Smooth muscle cell (in vitro differentiated cells): Measurements from ENCODE around the gene COL5A3. TPM values are rescaled to one million over a fixed set of nuclear protein-coding genes. Genes with fewer than 3 reads are reported as not detected.

Source experiments
- DNase-seq: peaks from one replicate; lab custom pipeline; 2025; ENCODE audit not compliant: unreplicated experiment; lab: John Stamatoyannopoulos, UW
- H2AFZ ChIP-seq: fragments of 200-600 bp; sonication (generic); 2 replicates; pipeline ENCODE4 v1.6.0; 2016; ENCODE audit warnings: antibody characterized with exemption, low read depth, mild to moderate bottlenecking
- H3F3A ChIP-seq: fragments of 200-600 bp; sonication (generic); 2 replicates; pipeline ENCODE4 v1.6.0; 2017; ENCODE audit warnings: antibody characterized with exemption, low read depth
- H3K27ac ChIP-seq: fragments of 200-600 bp; sonication (generic); 2 replicates; pipeline ENCODE4 v1.5.1; 2016; ENCODE audit warnings: low read depth, mild to moderate bottlenecking
- H3K27me3 ChIP-seq: fragments of 200-600 bp; sonication (generic); 2 replicates; pipeline ENCODE4 v1.6.1; 2016; ENCODE audit warnings: low read depth, mild to moderate bottlenecking
- H3K36me3 ChIP-seq: fragments of 200-600 bp; sonication (generic); 2 replicates; pipeline ENCODE4 v1.5.1; 2016; ENCODE audit warnings: low read depth
- H3K4me1 ChIP-seq: fragments of 200-600 bp; sonication (generic); 2 replicates; pipeline ENCODE4 v1.5.1; 2016; ENCODE audit warnings: low read depth
- H3K4me2 ChIP-seq: fragments of 200-600 bp; sonication (generic); 2 replicates; pipeline ENCODE4 v1.6.0; 2016; ENCODE audit warnings: mild to moderate bottlenecking
- H3K4me3 ChIP-seq: fragments of 200-600 bp; sonication (generic); 2 replicates; pipeline ENCODE4 v1.5.1; 2016; ENCODE audit warnings: mild to moderate bottlenecking
- H3K79me2 ChIP-seq: fragments of 200-600 bp; sonication (generic); 2 replicates; pipeline ENCODE4 v1.6.0; 2016; ENCODE audit warnings: low read depth, mild to moderate bottlenecking
- H3K9ac ChIP-seq: fragments of 200-600 bp; sonication (generic); 2 replicates; pipeline ENCODE4 v1.6.0; 2016; ENCODE audit warnings: low read depth
- H3K9me3 ChIP-seq: fragments of 200-600 bp; sonication (generic); replicated peaks from 2 replicates; pipeline ENCODE4 v1.5.1; 2016; ENCODE audit warnings: low read depth
- H4K20me1 ChIP-seq: fragments of 200-600 bp; sonication (generic); 2 replicates; pipeline ENCODE4 v1.6.0; 2016; ENCODE audit warnings: low read depth
- CTCF ChIP-seq: fragments of 200-600 bp; sonication (generic); IDR thresholded peaks from 2 replicates; pipeline ENCODE4 v1.5.1; 2017; ENCODE audit warnings: borderline replicate concordance, mild to moderate bottlenecking, antibody characterized with exemption; ENCODE audit not compliant: insufficient read depth, poor library complexity, severe bottlenecking
- WGBS: methylation state at CpG from one replicate; pipeline ENCODE4 v1.1.7; 2016; ENCODE audit warnings: low lambda C conversion rate; 5-methylcytosine and 5-hydroxymethylcytosine counted together
- polyA plus RNA-seq: library from polyadenylated mRNA; unstranded; fragments of >200 nt; fragmentation: Nextera tagmentation; extraction: Ambion mirVana; gene quantifications from 2 replicates; pipeline ENCODE4 v1.2.1, GENCODE V29; 2016
- total RNA-seq: library from RNA; depleted of rRNA; stranded (reverse); fragments of >200 nt; gene quantifications from 2 replicates; pipeline ENCODE4 v1.2.3, GENCODE V29; 2014

The COL5A3 gene
- total and polyA plus RNA-seq, 2 experiments from 2014 or later = 12.8 to 14.4 TPM

GRCh38 chr19:9914001-9914314, 96.3 kb downstream of the COL5A3 start:
- Histone ChIP-seq H3K36me3 (no peaks in the 10 kb centered on the region), H3K9me3 (no peaks in the 10 kb centered on the region), H3K27me3 (no peaks in the 10 kb centered on the region), H3K27ac (peak overlapping the region; percentile 22), H4K20me1 (peaks cover 16% of the 10 kb centered on the region), H2AFZ (peak overlapping the region; percentile 40), H3K79me2 (no peaks in the 10 kb centered on the region), H3K4me2 (peak overlapping the region; percentile 100), H3K4me1 (peaks cover 10% of the 10 kb centered on the region), H3K4me3 (peak overlapping the region; percentile 64), H3K9ac (peak overlapping the region; percentile 72), H3F3A (peaks cover 10% of the 10 kb centered on the region)
- DNase-seq = peak; percentile 38
- WGBS = 0% methylated on average over 3 of the region's 27 CpGs
- TF ChIP-seq CTCF = no peak

GRCh38 chr19:9913237-9914000, 96.9 kb downstream of the COL5A3 start:
- WGBS = 2% methylated on average over 39 of the region's 95 CpGs
- Histone ChIP-seq H3K27me3 (no peaks in the 10 kb centered on the region), H3K4me2 (peak overlapping the region; percentile 100), H3K36me3 (no peaks in the 10 kb centered on the region), H3K9ac (peak overlapping the region; percentile 72), H3K27ac (no peak overlapping the region), H3K4me3 (peak overlapping the region; percentile 64), H3K79me2 (no peaks in the 10 kb centered on the region), H3F3A (peaks cover 10% of the 10 kb centered on the region), H3K9me3 (no peaks in the 10 kb centered on the region), H4K20me1 (peaks cover 16% of the 10 kb centered on the region), H2AFZ (peak overlapping the region; percentile 72), H3K4me1 (peaks cover 10% of the 10 kb centered on the region)
- peak; percentile 38 for DNase-seq
- no peak for TF ChIP-seq CTCF

- H3K9me3 ChIP-seq = no peaks in the 10 kb centered on the region
- peak overlapping the region; percentile 72 for H3K9ac ChIP-seq
- no peak for DNase-seq
- H2AFZ ChIP-seq = peak overlapping the region; percentile 72
- H4K20me1 ChIP-seq = peaks cover 16% of the 10 kb centered on the region
- peak overlapping the region; percentile 64 for H3K4me3 ChIP-seq
- no peak for TF ChIP-seq CTCF
- peaks cover 10% of the 10 kb centered on the region for H3K4me1 ChIP-seq
- H3K27me3 ChIP-seq = no peaks in the 10 kb centered on the region
- H3F3A ChIP-seq = peaks cover 10% of the 10 kb centered on the region
- no peaks in the 10 kb centered on the region for H3K79me2 ChIP-seq
- peak overlapping the region; percentile 100 for H3K4me2 ChIP-seq
- 22% methylated on average over 24 of the region's 24 CpGs for WGBS
- no peak overlapping the region for H3K27ac ChIP-seq
- H3K36me3 ChIP-seq = no peaks in the 10 kb centered on the region
These were observed 97.6 kb downstream of the COL5A3 start for GRCh38 chr19:9912551-9913236.
